NCI-H460 (cell line): ENCODE measurements around the gene NECTIN4. TPM values are rescaled to one million over a fixed set of nuclear protein-coding genes. Genes with fewer than 3 reads are reported as not detected.
"Not testable (repeated sequence)": the region's sequence is repeated elsewhere in the genome, so short reads cannot be mapped to it uniquely, and the experiment has no call there.

Experiments
- DNase-seq: peaks from one replicate; pipeline ENCODE4 v3.0.0-alpha.2; 2016; ENCODE audit warnings: low read depth; ENCODE audit errors: extremely low read depth
- small RNA-seq, 2 experiments: library from RNA; depleted of rRNA; stranded (forward); fragments of <200 nt; gene quantifications; one replicate each; pipeline ENCODE3, GENCODE V24; 2014
- total RNA-seq: library from RNA; depleted of rRNA; stranded (reverse); fragments of >200 nt; shearing (Covaris generic); gene quantifications from 2 replicates; pipeline ENCODE4 v1.2.3, GENCODE V29; 2014; rRNA removed

Gene NECTIN4
- total RNA-seq, 1 experiment from 2014 or later, result 1.0 TPM

GRCh38 chr1:161037661-161038522 lies 51.5 kb downstream of the NECTIN4 start:
- DNase-seq, result no peak

- no peak for DNase-seq
These were observed 55.6 kb downstream of the NECTIN4 start for GRCh38 chr1:161033751-161034150.

GRCh38 chr1:161032409-161032808 lies 56.9 kb downstream of the NECTIN4 start:
- no peak for DNase-seq

GRCh38 chr1:161031874-161032273 lies 57.5 kb downstream of the NECTIN4 start:
- no peak for DNase-seq

GRCh38 chr1:161029466-161029865 lies 59.9 kb downstream of the NECTIN4 start:
- DNase-seq, result not testable (repeated sequence)

- not testable (repeated sequence) for DNase-seq
These were observed 62.4 kb downstream of the NECTIN4 start for GRCh38 chr1:161026954-161027353.

- not testable (repeated sequence) for DNase-seq
These were observed 66.9 kb downstream of the NECTIN4 start for GRCh38 chr1:161022432-161022831.

- no peak for DNase-seq
These were observed 67.4 kb downstream of the NECTIN4 start for GRCh38 chr1:161021970-161022353.

GRCh38 chr1:161021165-161021969 lies 68.0 kb downstream of the NECTIN4 start:
- peak; percentile 76 for DNase-seq

Small RNA genes within 50 kb of the gene (small RNA-seq; reads per million reads assigned to genes)
- 0 reads per million in 2 experiments for gene AL591806.2

Other genes with a start within 250 kb of the NECTIN4 start
- not detected in 2 replicates for gene CD244, start 226.7 kb downstream of the NECTIN4 start, total RNA-seq
- gene ITLN1, start 204.4 kb downstream of the NECTIN4 start, total RNA-seq, result not detected in 2 replicates
- not detected in 2 replicates for gene ITLN2, start 134.7 kb downstream of the NECTIN4 start, total RNA-seq
- gene F11R, start 68.4 kb downstream of the NECTIN4 start, total RNA-seq, result 20.7 and 23.7 TPM in 2 replicates
- 29.8 and 37.6 TPM in 2 replicates for gene TSTD1, start 50.6 kb downstream of the NECTIN4 start, total RNA-seq
- 49.2 and 51.2 TPM in 2 replicates for gene USF1, start 43.6 kb downstream of the NECTIN4 start, total RNA-seq
- 0.45 TPM in 1 of 2 replicates, not detected in the other for gene ARHGAP30, start 19.7 kb downstream of the NECTIN4 start, total RNA-seq
- gene KLHDC9, start 8.8 kb upstream of the NECTIN4 start, total RNA-seq, result 3.6 and 5.3 TPM in 2 replicates
- 186 and 200 TPM in 2 replicates for gene PFDN2, start 28.5 kb upstream of the NECTIN4 start, total RNA-seq
- 44.3 and 60.6 TPM in 2 replicates for gene NIT1, start 28.5 kb upstream of the NECTIN4 start, total RNA-seq
- 34.2 and 36.2 TPM in 2 replicates for gene DEDD, start 43.1 kb upstream of the NECTIN4 start, total RNA-seq
- 124 and 143 TPM in 2 replicates for gene UFC1, start 64.4 kb upstream of the NECTIN4 start, total RNA-seq
- gene USP21, start 69.9 kb upstream of the NECTIN4 start, total RNA-seq, result 17.7 and 18.8 TPM in 2 replicates
- 27.1 and 27.3 TPM in 2 replicates for gene PPOX, start 76.9 kb upstream of the NECTIN4 start, total RNA-seq
- 68.2 and 73.4 TPM in 2 replicates for gene B4GALT3, start 87.9 kb upstream of the NECTIN4 start, total RNA-seq
- gene ADAMTS4, start 109.5 kb upstream of the NECTIN4 start, total RNA-seq, result under 0.01 and 0.14 TPM in 2 replicates
- gene NDUFS2, start 112.8 kb upstream of the NECTIN4 start, total RNA-seq, result 161 and 175 TPM in 2 replicates
- not detected in 2 replicates for gene FCER1G, start 125.7 kb upstream of the NECTIN4 start, total RNA-seq
- not detected in 2 replicates for gene APOA2, start 134.1 kb upstream of the NECTIN4 start, total RNA-seq
- 8.3 and 9.1 TPM in 2 replicates for gene TOMM40L, start 136.5 kb upstream of the NECTIN4 start, total RNA-seq
- gene NR1I3, start 148.6 kb upstream of the NECTIN4 start, total RNA-seq, result not detected in 2 replicates
- gene PCP4L1, start 169.2 kb upstream of the NECTIN4 start, total RNA-seq, result not detected in 2 replicates
- gene MPZ, start 220.4 kb upstream of the NECTIN4 start, total RNA-seq, result 54.3 and 54.9 TPM in 2 replicates
- 67.9 and 70.4 TPM in 2 replicates for gene SDHC, start 224.8 kb upstream of the NECTIN4 start, total RNA-seq